ENCODE measurements around the gene ENAH. TPM values are rescaled to one million over a fixed set of nuclear protein-coding genes. Genes with fewer than 3 reads are reported as not detected.

ENAH gene
- total and polyA plus RNA-seq, 9 of the 15 experiments (the other 6 are each of a cell fraction or from before 2014, with no cell fraction given): 0.03 to 1.2 (median 0.15) TPM

DNA sequence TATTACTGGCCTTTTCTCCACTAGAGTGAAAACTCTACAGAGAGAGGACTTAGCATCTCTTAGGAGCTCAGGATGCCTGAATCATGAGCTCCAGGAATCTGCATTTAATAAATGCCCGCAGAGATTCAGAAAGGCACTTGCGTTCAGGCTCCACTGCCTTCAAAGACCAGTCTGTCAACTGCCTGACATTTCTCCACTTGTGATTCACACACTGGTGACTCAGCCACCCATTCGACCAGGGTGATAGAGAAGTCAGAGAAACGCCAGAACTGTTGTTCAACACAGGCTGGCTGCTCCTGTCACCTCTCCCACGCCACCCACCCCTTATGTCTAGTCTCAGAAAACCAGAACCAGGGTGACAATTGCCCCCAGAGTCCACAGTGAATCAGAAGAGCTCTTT lies 198.2 kb downstream of the ENAH start (continued):
- TF ChIP-seq, protein P1, sequence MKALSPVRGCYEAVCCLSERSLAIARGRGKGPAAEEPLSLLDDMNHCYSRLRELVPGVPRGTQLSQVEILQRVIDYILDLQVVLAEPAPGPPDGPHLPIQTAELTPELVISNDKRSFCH (CRISPR knock-in tag; IDR thresholded peaks at IDR 0.05): no peak
- TF ChIP-seq, protein P1 (tag; IDR thresholded peaks at IDR 0.05): 0 out of 2 replicates have a peak, but pooled peaks have one; percentile 32
- TF ChIP-seq ZNF79 (CRISPR knock-in tag; IDR thresholded peaks at IDR 0.05; ENCODE audit: low read depth): no peak
- no peak for TF ChIP-seq JUNB (CRISPR knock-in tag; conservative IDR thresholded peaks at IDR 0.05)
- no peak for TF ChIP-seq KLF10 (CRISPR knock-in tag; IDR thresholded peaks at IDR 0.05)
- TF ChIP-seq, protein P2, sequence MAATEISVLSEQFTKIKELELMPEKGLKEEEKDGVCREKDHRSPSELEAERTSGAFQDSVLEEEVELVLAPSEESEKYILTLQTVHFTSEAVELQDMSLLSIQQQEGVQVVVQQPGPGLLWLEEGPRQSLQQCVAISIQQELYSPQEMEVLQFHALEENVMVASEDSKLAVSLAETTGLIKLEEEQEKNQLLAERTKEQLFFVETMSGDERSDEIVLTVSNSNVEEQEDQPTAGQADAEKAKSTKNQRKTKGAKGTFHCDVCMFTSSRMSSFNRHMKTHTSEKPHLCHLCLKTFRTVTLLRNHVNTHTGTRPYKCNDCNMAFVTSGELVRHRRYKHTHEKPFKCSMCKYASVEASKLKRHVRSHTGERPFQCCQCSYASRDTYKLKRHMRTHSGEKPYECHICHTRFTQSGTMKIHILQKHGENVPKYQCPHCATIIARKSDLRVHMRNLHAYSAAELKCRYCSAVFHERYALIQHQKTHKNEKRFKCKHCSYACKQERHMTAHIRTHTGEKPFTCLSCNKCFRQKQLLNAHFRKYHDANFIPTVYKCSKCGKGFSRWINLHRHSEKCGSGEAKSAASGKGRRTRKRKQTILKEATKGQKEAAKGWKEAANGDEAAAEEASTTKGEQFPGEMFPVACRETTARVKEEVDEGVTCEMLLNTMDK (IDR thresholded peaks at IDR 0.05; ENCODE audit: borderline replicate concordance, insufficient read depth, low read depth, low read length, poor library complexity, severe bottlenecking): no peak
- TF ChIP-seq SMARCA4 (IDR thresholded peaks at IDR 0.05): peak; percentile 80
- TF ChIP-seq, protein P3, sequence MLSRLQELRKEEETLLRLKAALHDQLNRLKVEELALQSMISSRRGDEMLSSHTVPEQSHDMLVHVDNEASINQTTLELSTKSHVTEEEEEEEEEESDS (CRISPR knock-in tag; IDR thresholded peaks at IDR 0.05): no peak
- TF ChIP-seq KAT8 (IDR thresholded peaks at IDR 0.05; ENCODE audit: low read depth): no peak
- 0 out of 2 replicates have a peak, but pooled peaks have one; percentile 8 for TF ChIP-seq GATA2 (CRISPR knock-in tag; IDR thresholded peaks at IDR 0.05)
- TF ChIP-seq, protein P4, sequence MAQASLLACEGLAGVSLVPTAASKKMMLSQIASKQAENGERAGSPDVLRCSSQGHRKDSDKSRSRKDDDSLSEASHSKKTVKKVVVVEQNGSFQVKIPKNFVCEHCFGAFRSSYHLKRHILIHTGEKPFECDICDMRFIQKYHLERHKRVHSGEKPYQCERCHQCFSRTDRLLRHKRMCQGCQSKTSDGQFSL (CRISPR knock-in tag; IDR thresholded peaks at IDR 0.05): no peak
- TF ChIP-seq, protein P4 (tag; IDR thresholded peaks at IDR 0.05): no peak
- TF ChIP-seq MCM5 (IDR thresholded peaks at IDR 0.05; ENCODE audit: low read depth): no peak
- TF ChIP-seq, protein P5, sequence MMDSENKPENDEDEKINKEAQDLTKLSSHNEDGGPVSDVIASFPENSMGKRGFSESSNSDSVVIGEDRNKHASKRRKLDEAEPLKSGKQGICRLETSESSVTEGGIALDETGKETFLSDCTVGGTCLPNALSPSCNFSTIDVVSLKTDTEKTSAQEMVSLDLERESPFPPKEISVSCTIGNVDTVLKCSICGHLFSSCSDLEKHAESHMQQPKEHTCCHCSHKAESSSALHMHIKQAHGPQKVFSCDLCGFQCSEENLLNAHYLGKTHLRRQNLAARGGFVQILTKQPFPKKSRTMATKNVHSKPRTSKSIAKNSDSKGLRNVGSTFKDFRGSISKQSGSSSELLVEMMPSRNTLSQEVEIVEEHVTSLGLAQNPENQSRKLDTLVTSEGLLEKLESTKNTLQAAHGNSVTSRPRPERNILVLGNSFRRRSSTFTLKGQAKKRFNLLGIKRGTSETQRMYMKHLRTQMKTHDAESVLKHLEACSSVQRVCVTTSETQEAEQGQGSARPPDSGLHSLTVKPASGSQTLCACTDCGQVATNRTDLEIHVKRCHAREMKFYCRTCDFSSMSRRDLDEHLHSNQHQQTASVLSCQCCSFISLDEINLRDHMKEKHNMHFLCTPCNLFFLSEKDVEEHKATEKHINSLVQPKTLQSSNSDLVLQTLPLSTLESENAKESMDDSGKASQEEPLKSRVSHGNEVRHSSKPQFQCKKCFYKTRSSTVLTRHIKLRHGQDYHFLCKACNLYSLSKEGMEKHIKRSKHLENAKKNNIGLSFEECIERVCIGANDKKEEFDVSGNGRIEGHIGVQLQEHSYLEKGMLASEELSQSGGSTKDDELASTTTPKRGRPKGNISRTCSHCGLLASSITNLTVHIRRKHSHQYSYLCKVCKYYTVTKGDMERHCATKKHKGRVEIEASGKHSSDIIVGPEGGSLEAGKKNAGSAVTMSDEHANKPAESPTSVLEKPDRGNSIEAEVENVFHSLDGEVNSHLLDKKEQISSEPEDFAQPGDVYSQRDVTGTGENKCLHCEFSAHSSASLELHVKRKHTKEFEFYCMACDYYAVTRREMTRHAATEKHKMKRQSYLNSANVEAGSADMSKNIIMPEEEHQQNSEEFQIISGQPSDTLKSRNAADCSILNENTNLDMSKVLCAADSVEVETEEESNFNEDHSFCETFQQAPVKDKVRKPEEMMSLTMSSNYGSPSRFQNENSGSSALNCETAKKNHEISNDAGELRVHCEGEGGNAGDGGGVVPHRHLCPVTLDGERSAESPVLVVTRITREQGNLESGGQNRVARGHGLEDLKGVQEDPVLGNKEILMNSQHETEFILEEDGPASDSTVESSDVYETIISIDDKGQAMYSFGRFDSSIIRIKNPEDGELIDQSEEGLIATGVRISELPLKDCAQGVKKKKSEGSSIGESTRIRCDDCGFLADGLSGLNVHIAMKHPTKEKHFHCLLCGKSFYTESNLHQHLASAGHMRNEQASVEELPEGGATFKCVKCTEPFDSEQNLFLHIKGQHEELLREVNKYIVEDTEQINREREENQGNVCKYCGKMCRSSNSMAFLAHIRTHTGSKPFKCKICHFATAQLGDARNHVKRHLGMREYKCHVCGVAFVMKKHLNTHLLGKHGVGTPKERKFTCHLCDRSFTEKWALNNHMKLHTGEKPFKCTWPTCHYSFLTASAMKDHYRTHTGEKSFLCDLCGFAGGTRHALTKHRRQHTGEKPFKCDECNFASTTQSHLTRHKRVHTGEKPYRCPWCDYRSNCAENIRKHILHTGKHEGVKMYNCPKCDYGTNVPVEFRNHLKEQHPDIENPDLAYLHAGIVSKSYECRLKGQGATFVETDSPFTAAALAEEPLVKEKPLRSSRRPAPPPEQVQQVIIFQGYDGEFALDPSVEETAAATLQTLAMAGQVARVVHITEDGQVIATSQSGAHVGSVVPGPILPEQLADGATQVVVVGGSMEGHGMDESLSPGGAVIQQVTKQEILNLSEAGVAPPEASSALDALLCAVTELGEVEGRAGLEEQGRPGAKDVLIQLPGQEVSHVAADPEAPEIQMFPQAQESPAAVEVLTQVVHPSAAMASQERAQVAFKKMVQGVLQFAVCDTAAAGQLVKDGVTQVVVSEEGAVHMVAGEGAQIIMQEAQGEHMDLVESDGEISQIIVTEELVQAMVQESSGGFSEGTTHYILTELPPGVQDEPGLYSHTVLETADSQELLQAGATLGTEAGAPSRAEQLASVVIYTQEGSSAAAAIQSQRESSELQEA (IDR thresholded peaks at IDR 0.05; ENCODE audit: low read depth): no peak
- no peak for TF ChIP-seq ETV6 (IDR thresholded peaks at IDR 0.05; ENCODE audit: borderline replicate concordance in 1 of 2, low read depth in 2 of 2, low read length in 1 of 2)
- TF ChIP-seq ETV6 (CRISPR knock-in tag; IDR thresholded peaks at IDR 0.05; ENCODE audit: borderline replicate concordance): no peak
- no peak for TF ChIP-seq ZNF184 (CRISPR knock-in tag; IDR thresholded peaks at IDR 0.05)
- TF ChIP-seq ARID1B (IDR thresholded peaks at IDR 0.05): peak; percentile 75
- no peak for TF ChIP-seq PURB (CRISPR knock-in tag; IDR thresholded peaks at IDR 0.05; ENCODE audit: low read depth)
